Sigmoid colon (tissue), 7 donors: ENCODE measurements around the gene GALNT18. TPM values are rescaled to one million over a fixed set of nuclear protein-coding genes. Genes with fewer than 3 reads are reported as not detected.
A peak's percentile ranks its signal among the peaks of the same experiment; 100 is the strongest.

Experiments used
- DNase-seq: peaks from one replicate; pipeline ENCODE4 v3.0.0-alpha.2; 2019
- H3K27ac ChIP-seq, 4 donors: fragments of 200-600 bp; sonication (generic); one replicate each; pipeline ENCODE4 v1.5.1; 2016 to 2019; ENCODE audit warnings: mild to moderate bottlenecking in 1 of 4
- H3K27me3 ChIP-seq, 3 donors: fragments of 200-600 bp; sonication (generic); one replicate each; pipeline ENCODE4 v1.5.1; 2019; ENCODE audit warnings: mild to moderate bottlenecking in 1 of 3
- H3K36me3 ChIP-seq, 4 donors: fragments of 200-600 bp; sonication (generic); one replicate each; pipeline ENCODE4 v1.5.1; 2016 to 2019
- H3K4me1 ChIP-seq, 4 donors: fragments of 200-600 bp; sonication (generic); one replicate each; pipeline ENCODE4 v1.5.1; 2017 to 2019
- H3K4me3 ChIP-seq, 4 donors: fragments of 200-600 bp; sonication (generic); one replicate each; pipeline ENCODE4 v1.5.1; 2017 to 2019; ENCODE audit warnings: mild to moderate bottlenecking in 2 of 4, moderate library complexity in 1 of 4
- H3K9me3 ChIP-seq, 4 donors: fragments of 200-600 bp in 3 of 4; sonication (generic) in 3 of 4; one replicate each; pipeline versions ENCODE4 v1.5.1 to v1.6.1; 2013 to 2019
- CTCF ChIP-seq, 4 experiments: fragments of 450-650 bp in 3 of 4; fragments of 200-600 bp in 1 of 4; IDR thresholded peaks; one replicate each; pipeline ENCODE4 v1.5.1; 2016 to 2019; ENCODE audit warnings: antibody characterized with exemption in 4 of 4, mild to moderate bottlenecking in 3 of 4, moderate library complexity in 2 of 4
- EP300 ChIP-seq, 4 donors: sonication (generic); formaldehyde crosslinking; IDR thresholded peaks; one replicate each; pipeline ENCODE4 v1.6.1; 2017; ENCODE audit warnings: antibody characterized with exemption in 4 of 4
- POLR2A ChIP-seq, 2 donors: fragments of 450-650 bp; IDR thresholded peaks; one replicate each; pipeline ENCODE4 v1.6.1; 2016; ENCODE audit warnings: antibody characterized with exemption in 2 of 2, mild to moderate bottlenecking in 2 of 2, moderate library complexity in 2 of 2
- POLR2AphosphoS5 ChIP-seq, 4 donors: sonication (generic); formaldehyde crosslinking; IDR thresholded peaks; one replicate each; pipeline ENCODE4 v1.6.1; 2017; ENCODE audit warnings: antibody characterized with exemption in 4 of 4
- WGBS, 2 donors: extraction: QIAGEN DNeasy Blood & Tissue Kit; methylation state at CpG; one replicate each; pipeline ENCODE4 v1.1.7; 2013; 5-methylcytosine and 5-hydroxymethylcytosine counted together
- intact Hi-C: fragments of 100-400 bp; cut with DNase I; formaldehyde crosslinking; loops from one replicate; pipeline ENCODE4 v1.15.1; 2023
- polyA plus RNA-seq, 3 donors: library from polyadenylated mRNA; stranded (reverse); fragments of 200-250 nt; gene quantifications; one replicate each; pipeline ENCODE4 v1.2.3, GENCODE V29; 2013
- total RNA-seq, 4 donors: library from RNA; depleted of rRNA; stranded (reverse); fragments of >200 nt; gene quantifications; one replicate each; pipeline ENCODE4 v1.1.0, GENCODE V29; 2016
- donor health status: healthy with polysubstance abuse.
- donor health status: Bipolar disorder and iron deficiency.
- donor health status: healthy.

The GALNT18 gene
- total and polyA plus RNA-seq, 7 donors: 0.92 to 48.6 (median 34.9) TPM

GRCh38 chr11:11458001-11458400 lies 163.8 kb downstream of the GALNT18 start:
- no peaks in the 10 kb centered on the region for H3K27me3 ChIP-seq
- TF ChIP-seq POLR2A (IDR thresholded peaks at IDR 0.05) (no peak), EP300 (IDR thresholded peaks at IDR 0.05) (no peak), CTCF (IDR thresholded peaks at IDR 0.05) (no peak), POLR2AphosphoS5 (IDR thresholded peaks at IDR 0.05) (no peak)
- intact Hi-C loops: no loop called here
- DNase-seq: no peak
- H3K4me1 ChIP-seq: peaks cover 0 to 57% (median 36%) of the 10 kb centered on the region in 4 donors
- H3K9me3 ChIP-seq: no peaks in the 10 kb centered on the region
- H3K36me3 ChIP-seq: no peaks in the 10 kb centered on the region
- H3K27ac ChIP-seq: no peak overlapping the region
- WGBS, 2 donors: 89 to 94% methylated on average over 5 of the region's 5 CpGs
- no peak overlapping the region for H3K4me3 ChIP-seq

GRCh38 chr11:11456866-11457265 lies 164.9 kb downstream of the GALNT18 start:
- no peak for TF ChIP-seq POLR2AphosphoS5 (IDR thresholded peaks at IDR 0.05)
- no peak for TF ChIP-seq CTCF (IDR thresholded peaks at IDR 0.05)
- TF ChIP-seq POLR2A (IDR thresholded peaks at IDR 0.05): no peak
- no peak for TF ChIP-seq EP300 (IDR thresholded peaks at IDR 0.05)
- 87 to 88% methylated on average over 3 of the region's 3 CpGs for WGBS, 2 donors
- no peak overlapping the region for H3K27ac ChIP-seq
- H3K9me3 ChIP-seq: no peaks in the 10 kb centered on the region
- no peak for DNase-seq
- intact Hi-C loops: no loop called here
- H3K4me1 ChIP-seq: peaks cover 0 to 46% (median 25%) of the 10 kb centered on the region in 4 donors
- no peak overlapping the region for H3K4me3 ChIP-seq
- H3K27me3 ChIP-seq: no peaks in the 10 kb centered on the region
- H3K36me3 ChIP-seq: no peaks in the 10 kb centered on the region

DNA sequence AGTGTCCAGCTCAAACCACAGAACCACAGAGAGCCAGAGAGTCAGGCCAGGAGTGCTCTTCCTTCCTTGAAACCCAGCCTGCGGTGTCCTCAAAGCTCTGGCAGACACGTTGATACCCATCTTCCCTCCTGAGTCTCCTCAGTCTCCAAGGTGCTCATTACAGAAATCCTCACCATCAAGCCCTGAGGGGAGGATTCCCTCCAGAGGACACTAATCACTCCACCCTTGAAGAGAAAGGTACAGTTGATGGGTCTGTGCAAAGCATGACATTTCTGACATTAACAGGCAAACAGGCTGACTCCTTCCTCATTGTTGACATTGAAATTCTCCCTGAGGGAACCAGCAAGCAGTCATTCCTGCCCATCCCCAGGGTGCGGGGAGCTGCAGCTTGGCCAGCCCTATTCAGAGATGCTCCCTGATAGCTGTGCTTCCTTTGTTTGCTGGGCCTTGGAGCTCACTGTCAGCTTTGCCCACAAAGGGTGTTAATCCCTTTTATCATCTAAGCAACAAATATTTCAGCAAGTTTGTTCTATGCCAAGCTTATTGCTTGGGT lies 167.1 kb downstream of the GALNT18 start:
- DNase-seq: peak; percentile 39
- no peaks in the 10 kb centered on the region for H3K9me3 ChIP-seq
- H3K36me3 ChIP-seq: no peaks in the 10 kb centered on the region
- H3K4me1 ChIP-seq: peaks cover 0 to 47% (median 23%) of the 10 kb centered on the region in 4 donors
- 85 to 88% methylated on average over 3 of the region's 3 CpGs for WGBS, 2 donors
- TF ChIP-seq CTCF (IDR thresholded peaks at IDR 0.05) (no peak), EP300 (IDR thresholded peaks at IDR 0.05) (no peak), POLR2A (IDR thresholded peaks at IDR 0.05) (no peak), POLR2AphosphoS5 (IDR thresholded peaks at IDR 0.05) (no peak)
- intact Hi-C loops: no loop called here
- no peak overlapping the region for H3K27ac ChIP-seq
- no peak overlapping the region for H3K4me3 ChIP-seq
- no peaks in the 10 kb centered on the region for H3K27me3 ChIP-seq

DNA sequence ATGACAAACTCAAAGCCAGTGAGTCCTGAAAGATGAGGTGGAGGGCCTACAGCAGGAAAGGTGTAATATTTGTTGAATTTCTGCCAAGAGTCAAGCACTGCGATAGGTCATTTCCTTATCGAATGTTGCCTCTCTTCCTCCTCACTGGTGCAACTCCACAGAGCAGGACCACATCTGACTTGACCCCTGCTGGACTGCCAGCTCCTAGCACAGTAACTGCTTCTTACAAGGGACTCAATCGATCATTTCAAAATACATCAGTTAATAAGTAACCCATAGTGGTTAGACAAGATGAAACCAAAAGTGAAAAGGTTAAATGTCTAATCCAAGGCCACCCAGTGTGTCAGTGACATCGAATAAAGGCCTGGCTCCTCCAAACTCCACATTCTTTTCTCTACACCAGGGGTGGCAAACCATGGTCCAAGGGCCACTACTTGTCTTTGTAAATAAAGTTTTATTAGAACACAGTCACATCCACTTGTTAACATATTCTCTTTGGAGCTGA lies 170.3 kb downstream of the GALNT18 start:
- peaks cover 0 to 6% (median 0%) of the 10 kb centered on the region in 4 donors for H3K36me3 ChIP-seq
- no peaks in the 10 kb centered on the region for H3K27me3 ChIP-seq
- DNase-seq: no peak
- no peaks in the 10 kb centered on the region for H3K9me3 ChIP-seq
- 13 to 65% methylated on average over 4 of the region's 4 CpGs for WGBS, 2 donors
- intact Hi-C loops: no loop called here
- H3K27ac ChIP-seq: peak overlapping the region in 3 of 4 donors; percentile 59 to 78 (median 66)
- TF ChIP-seq POLR2AphosphoS5 (IDR thresholded peaks at IDR 0.05) (no peak), POLR2A (IDR thresholded peaks at IDR 0.05) (no peak), CTCF (IDR thresholded peaks at IDR 0.05) (no peak), EP300 (IDR thresholded peaks at IDR 0.05) (no peak)
- peaks cover 0 to 62% (median 27%) of the 10 kb centered on the region in 4 donors for H3K4me1 ChIP-seq
- no peak overlapping the region for H3K4me3 ChIP-seq
